WTC11 (cell line): ENCODE data around the gene FHIT.

Source experiments
- AR ChIP-seq: fragments of 250-450 bp; sonication (Bioruptor Pico); IDR thresholded peaks from 2 replicates; pipeline ENCODE4 v1.9.0; 2021; ENCODE audit warnings: mild to moderate bottlenecking
- CDX4 ChIP-seq: fragments of 250-450 bp; sonication (Bioruptor Pico); IDR thresholded peaks from 2 replicates; pipeline ENCODE4 v1.9.0; 2021; ENCODE audit warnings: moderate library complexity, mild to moderate bottlenecking, inconsistent platforms, borderline replicate concordance
- E2F5 ChIP-seq: sonication (generic); formaldehyde crosslinking; IDR thresholded peaks from 2 replicates; pipeline ENCODE4 v1.8.1; 2022; ENCODE audit warnings: mild to moderate bottlenecking, moderate library complexity, missing genetic modification reagents
- ELF4 ChIP-seq: sonication (generic); formaldehyde crosslinking; IDR thresholded peaks from 2 replicates; pipeline ENCODE4 v1.8.1; 2022; ENCODE audit warnings: low read depth, mild to moderate bottlenecking, moderate library complexity, missing genetic modification reagents
- ETV6 ChIP-seq: sonication (generic); formaldehyde crosslinking; IDR thresholded peaks from 2 replicates; pipeline ENCODE4 v1.8.1; 2022; ENCODE audit warnings: mild to moderate bottlenecking, missing genetic modification reagents
- MLX ChIP-seq: sonication (generic); formaldehyde crosslinking; IDR thresholded peaks from 2 replicates; pipeline ENCODE4 v1.8.1; 2023; ENCODE audit warnings: mild to moderate bottlenecking, missing genetic modification reagents, moderate library complexity
- SP1 ChIP-seq: sonication (generic); formaldehyde crosslinking; conservative IDR thresholded peaks from 2 replicates; pipeline ENCODE4 v1.8.1; 2022; ENCODE audit warnings: missing genetic modification reagents
- ZNF138 ChIP-seq: sonication (generic); formaldehyde crosslinking; conservative IDR thresholded peaks from 2 replicates; pipeline ENCODE4 v1.8.1; 2022; ENCODE audit warnings: mild to moderate bottlenecking, moderate library complexity, missing genetic modification reagents
- ZNF263 ChIP-seq: sonication (generic); formaldehyde crosslinking; IDR thresholded peaks from 2 replicates; pipeline ENCODE4 v1.8.1; 2022; ENCODE audit warnings: low read depth, mild to moderate bottlenecking, moderate library complexity, missing genetic modification reagents
- ZNF416 ChIP-seq: fragments of 250-450 bp; sonication (Bioruptor Pico); IDR thresholded peaks from 2 replicates; pipeline ENCODE4 v1.9.0; 2021; ENCODE audit warnings: mild to moderate bottlenecking, inconsistent platforms
- TF ChIP-seq, protein P1 (sequence below): fragments of 200-600 bp; IDR thresholded peaks from 2 replicates; pipeline ENCODE4 v1.8.0; 2022; ENCODE audit warnings: antibody characterized with exemption
- TF ChIP-seq, protein P2 (sequence below): sonication (generic); formaldehyde crosslinking; IDR thresholded peaks from 2 replicates; pipeline ENCODE4 v1.8.1; 2023; ENCODE audit warnings: mild to moderate bottlenecking, missing genetic modification reagents, moderate library complexity
- TF ChIP-seq, protein P3 (sequence below): sonication (generic); formaldehyde crosslinking; IDR thresholded peaks from 2 replicates; pipeline ENCODE4 v1.8.0; 2022; ENCODE audit warnings: mild to moderate bottlenecking, missing genetic modification reagents

DNA sequence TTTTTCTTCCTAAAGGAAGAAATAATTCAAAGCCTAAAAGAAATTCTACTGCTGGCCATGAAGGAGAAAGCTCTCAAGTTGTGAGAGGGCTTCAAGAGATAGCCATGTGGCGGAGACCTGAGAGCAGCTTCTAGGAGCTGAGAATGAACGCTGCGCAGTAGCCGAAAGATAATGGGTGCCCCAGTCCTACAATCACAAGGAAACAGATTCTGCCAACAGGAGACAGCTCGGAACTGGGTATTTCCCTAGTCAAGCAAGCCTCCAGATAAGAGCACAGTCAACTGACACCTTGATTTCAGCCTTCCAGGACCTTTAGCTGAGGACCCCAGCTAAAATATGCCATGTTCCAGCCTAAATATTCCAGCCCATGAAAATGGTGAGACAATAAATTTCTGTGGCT is 824.1 kb downstream of the FHIT start:
- TF ChIP-seq AR (CRISPR knock-in tag) (no peak), E2F5 (no peak), CDX4 (CRISPR knock-in tag) (no peak), SP1 (CRISPR knock-in tag) (no peak), ETV6 (no peak), ZNF416 (CRISPR knock-in tag) (no peak), ZNF138 (CRISPR knock-in tag) (no peak), ELF4 (CRISPR knock-in tag) (no peak), ZNF263 (CRISPR knock-in tag) (no peak), MLX (CRISPR knock-in tag) (no peak)
- TF ChIP-seq, protein P1, sequence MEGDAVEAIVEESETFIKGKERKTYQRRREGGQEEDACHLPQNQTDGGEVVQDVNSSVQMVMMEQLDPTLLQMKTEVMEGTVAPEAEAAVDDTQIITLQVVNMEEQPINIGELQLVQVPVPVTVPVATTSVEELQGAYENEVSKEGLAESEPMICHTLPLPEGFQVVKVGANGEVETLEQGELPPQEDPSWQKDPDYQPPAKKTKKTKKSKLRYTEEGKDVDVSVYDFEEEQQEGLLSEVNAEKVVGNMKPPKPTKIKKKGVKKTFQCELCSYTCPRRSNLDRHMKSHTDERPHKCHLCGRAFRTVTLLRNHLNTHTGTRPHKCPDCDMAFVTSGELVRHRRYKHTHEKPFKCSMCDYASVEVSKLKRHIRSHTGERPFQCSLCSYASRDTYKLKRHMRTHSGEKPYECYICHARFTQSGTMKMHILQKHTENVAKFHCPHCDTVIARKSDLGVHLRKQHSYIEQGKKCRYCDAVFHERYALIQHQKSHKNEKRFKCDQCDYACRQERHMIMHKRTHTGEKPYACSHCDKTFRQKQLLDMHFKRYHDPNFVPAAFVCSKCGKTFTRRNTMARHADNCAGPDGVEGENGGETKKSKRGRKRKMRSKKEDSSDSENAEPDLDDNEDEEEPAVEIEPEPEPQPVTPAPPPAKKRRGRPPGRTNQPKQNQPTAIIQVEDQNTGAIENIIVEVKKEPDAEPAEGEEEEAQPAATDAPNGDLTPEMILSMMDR, result no peak
- TF ChIP-seq, protein P2, sequence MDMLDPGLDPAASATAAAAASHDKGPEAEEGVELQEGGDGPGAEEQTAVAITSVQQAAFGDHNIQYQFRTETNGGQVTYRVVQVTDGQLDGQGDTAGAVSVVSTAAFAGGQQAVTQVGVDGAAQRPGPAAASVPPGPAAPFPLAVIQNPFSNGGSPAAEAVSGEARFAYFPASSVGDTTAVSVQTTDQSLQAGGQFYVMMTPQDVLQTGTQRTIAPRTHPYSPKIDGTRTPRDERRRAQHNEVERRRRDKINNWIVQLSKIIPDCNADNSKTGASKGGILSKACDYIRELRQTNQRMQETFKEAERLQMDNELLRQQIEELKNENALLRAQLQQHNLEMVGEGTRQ (CRISPR knock-in tag), result no peak
- TF ChIP-seq, protein P3, sequence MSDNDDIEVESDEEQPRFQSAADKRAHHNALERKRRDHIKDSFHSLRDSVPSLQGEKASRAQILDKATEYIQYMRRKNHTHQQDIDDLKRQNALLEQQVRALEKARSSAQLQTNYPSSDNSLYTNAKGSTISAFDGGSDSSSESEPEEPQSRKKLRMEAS (CRISPR knock-in tag), result no peak
